AG09309 (cell line): ENCODE results near the gene PDE6D.

ENCODE experiments used
- DNase-seq: peaks from one replicate; pipeline ENCODE4 v3.0.0-alpha.2; 2010; ENCODE audit warnings: low read depth
- H3K4me3 ChIP-seq: 2 replicates; pipeline ENCODE4 v1.5.1; 2011; ENCODE audit warnings: mild to moderate bottlenecking, low read depth, low read length, moderate library complexity; ENCODE audit not compliant: control insufficient read depth
- TF ChIP-seq, protein P1 (sequence below): IDR thresholded peaks from 2 replicates; pipeline ENCODE4 v1.5.1; 2011; ENCODE audit warnings: mild to moderate bottlenecking, low read depth, low read length, inconsistent platforms; ENCODE audit not compliant: insufficient read depth, control insufficient read depth; ENCODE audit errors: missing control alignments

PDE6D gene

DNA sequence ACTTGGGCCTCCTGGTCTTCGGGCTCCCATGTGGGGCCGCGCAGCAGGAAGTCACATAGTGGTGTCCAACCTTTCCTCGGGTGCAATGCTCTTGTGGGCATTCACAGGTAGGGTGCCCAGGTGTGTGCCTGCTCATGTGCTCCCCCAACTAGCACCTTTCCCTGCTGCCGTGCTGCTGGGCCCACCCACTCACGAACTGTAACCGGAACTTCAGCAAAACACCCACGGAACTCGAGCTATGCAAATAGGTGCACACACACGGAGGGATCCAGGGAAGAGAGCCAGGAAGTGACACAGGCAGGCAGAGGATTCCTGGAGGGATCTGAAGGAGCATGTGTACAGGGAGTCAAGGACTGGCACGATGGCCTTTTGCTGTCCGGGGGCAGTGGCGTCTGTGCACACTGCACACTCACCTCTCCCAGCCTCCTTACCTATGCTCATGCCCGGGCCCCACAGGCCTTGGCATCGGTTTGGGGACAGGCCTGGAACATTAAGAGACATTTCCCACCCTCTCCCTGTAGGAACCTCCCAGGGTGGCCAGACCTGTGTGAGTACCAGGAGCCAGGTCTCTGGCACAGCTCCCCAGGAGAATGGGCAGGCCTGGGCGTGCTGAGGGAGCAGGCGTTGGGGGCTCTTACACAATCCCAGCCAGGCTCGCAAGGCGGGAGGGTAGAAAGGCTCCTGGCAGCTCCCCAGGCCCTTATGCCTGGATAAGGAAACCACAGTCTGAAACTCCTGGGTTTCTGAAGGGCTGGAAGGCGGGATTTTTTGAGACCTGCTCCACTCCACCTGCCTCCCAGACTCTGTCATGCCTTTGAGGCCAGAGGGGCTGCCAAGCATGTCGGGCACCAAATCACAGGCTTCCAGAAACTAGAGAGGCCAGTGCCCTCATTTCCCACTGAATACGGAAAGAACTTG lies 79.4 kb downstream of the PDE6D start:
- DNase-seq, result no peak
- no peak overlapping the region for H3K4me3 ChIP-seq
- TF ChIP-seq, protein P1, sequence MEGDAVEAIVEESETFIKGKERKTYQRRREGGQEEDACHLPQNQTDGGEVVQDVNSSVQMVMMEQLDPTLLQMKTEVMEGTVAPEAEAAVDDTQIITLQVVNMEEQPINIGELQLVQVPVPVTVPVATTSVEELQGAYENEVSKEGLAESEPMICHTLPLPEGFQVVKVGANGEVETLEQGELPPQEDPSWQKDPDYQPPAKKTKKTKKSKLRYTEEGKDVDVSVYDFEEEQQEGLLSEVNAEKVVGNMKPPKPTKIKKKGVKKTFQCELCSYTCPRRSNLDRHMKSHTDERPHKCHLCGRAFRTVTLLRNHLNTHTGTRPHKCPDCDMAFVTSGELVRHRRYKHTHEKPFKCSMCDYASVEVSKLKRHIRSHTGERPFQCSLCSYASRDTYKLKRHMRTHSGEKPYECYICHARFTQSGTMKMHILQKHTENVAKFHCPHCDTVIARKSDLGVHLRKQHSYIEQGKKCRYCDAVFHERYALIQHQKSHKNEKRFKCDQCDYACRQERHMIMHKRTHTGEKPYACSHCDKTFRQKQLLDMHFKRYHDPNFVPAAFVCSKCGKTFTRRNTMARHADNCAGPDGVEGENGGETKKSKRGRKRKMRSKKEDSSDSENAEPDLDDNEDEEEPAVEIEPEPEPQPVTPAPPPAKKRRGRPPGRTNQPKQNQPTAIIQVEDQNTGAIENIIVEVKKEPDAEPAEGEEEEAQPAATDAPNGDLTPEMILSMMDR, result no peak

DNA sequence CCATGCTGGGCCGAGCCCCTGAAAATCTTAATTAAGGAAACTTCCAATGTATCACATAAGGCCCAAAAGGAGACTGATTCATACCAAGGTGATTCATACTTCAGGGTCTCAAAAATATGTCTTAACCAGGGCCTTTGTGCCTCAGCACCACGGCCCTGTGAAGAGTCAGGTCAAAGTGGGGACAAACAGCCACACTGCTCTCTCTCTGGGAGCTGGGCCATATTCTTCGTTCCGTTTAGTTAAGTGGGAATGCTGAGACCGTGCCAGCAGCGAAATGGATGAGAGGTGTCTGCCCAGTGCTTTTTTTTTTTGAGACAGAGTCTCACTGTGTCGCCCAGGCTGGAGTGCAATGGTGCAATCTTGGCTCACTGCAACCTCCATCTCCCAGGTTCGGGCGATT lies 82.1 kb downstream of the PDE6D start:
- no peak for DNase-seq
- H3K4me3 ChIP-seq, result no peak overlapping the region
- TF ChIP-seq, protein P1, result no peak

DNA sequence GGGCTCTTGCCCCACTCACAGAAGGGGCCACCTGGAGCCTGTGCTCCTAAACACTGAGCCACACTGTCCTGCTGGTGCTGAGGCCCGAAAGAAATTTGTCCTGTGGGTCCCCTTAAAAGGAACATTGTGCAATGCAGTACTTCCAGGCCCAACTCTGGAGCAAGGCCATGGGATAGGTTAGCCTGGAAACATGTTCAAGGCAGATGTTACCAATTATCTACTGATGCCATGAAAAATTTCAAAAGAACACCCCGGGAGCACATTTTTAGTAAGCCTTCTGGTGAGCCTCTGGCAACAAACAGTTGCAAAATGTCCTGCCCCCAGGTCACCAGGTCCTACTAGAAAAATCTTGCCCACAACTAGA lies 85.1 kb downstream of the PDE6D start:
- DNase-seq, result peak; percentile 79
- TF ChIP-seq, protein P1, result no peak
- no peak overlapping the region for H3K4me3 ChIP-seq

GRCh38 chr2:231693956-231694355 lies 87.1 kb downstream of the PDE6D start:
- DNase-seq, result no peak
- no peak overlapping the region for H3K4me3 ChIP-seq
- TF ChIP-seq, protein P1, result no peak

- H3K4me3 ChIP-seq, result no peak overlapping the region
- TF ChIP-seq, protein P1, result no peak
- no peak for DNase-seq
Measured at GRCh38 chr2:231692847-231693246, 88.2 kb downstream of the PDE6D start.

DNA sequence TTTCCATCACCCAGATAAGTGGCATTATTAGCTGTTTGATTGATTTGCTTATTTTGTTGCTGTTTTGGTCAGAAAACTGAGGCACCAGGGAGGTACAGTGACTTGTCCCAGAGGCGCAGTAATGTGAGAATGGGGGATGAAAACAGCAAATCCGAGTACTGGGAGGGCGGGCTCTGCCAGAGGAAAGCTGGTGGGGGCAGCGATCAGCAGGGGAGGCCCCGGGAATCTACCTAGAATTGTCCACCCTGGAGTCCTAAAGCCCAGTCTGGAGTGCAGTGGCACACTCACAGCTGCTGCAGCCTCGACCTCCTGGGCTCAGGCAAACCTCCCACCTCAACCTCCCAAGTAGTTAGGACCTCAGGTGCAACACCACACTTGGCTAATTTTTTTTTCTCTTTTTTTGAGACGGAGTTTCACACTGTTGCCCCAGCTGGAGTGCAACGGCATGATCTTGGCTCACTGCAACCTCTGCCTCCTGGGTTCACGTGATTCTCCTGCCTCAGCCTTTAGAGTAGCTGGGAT lies 89.8 kb downstream of the PDE6D start:
- no peak for DNase-seq
- no peak overlapping the region for H3K4me3 ChIP-seq
- TF ChIP-seq, protein P1, result no peak
